ACC112 (cell line): ENCODE results near the gene ADRA1B.

ENCODE experiments used
- H2AFZ ChIP-seq: fragments of 200-600 bp; sonication (generic); one replicate; pipeline ENCODE4 v1.6.0; 2017; ENCODE audit warnings: antibody characterized with exemption, low read length; ENCODE audit not compliant: unreplicated experiment
- H3K27ac ChIP-seq: fragments of 200-600 bp; sonication (generic); 2 replicates; pipeline ENCODE4 v1.5.1; 2014; ENCODE audit warnings: low read depth, mild to moderate bottlenecking, antibody characterized with exemption, low read length, moderate library complexity
- H3K27me3 ChIP-seq: fragments of 200-600 bp; sonication (generic); 2 replicates; pipeline ENCODE4 v1.6.1; 2014; ENCODE audit warnings: mild to moderate bottlenecking, antibody characterized with exemption, low read length, moderate library complexity, mixed read lengths; ENCODE audit not compliant: insufficient read depth
- H3K36me3 ChIP-seq: fragments of 200-600 bp; sonication (generic); 2 replicates; pipeline ENCODE4 v1.6.1; 2016; ENCODE audit warnings: mild to moderate bottlenecking, antibody characterized with exemption, low read length, moderate library complexity, mixed read lengths; ENCODE audit not compliant: insufficient read depth
- H3K4me1 ChIP-seq: fragments of 200-600 bp; sonication (generic); one replicate; pipeline ENCODE4 v1.6.1; 2016; ENCODE audit warnings: low read length, mixed read lengths; ENCODE audit not compliant: insufficient read depth, unreplicated experiment, control insufficient read depth
- H3K4me3 ChIP-seq: fragments of 200-600 bp; sonication (generic); 2 replicates; pipeline ENCODE4 v1.5.1; 2014; ENCODE audit warnings: mild to moderate bottlenecking, low read depth, low read length
- H3K79me2 ChIP-seq: fragments of 200-600 bp; sonication (generic); one replicate; pipeline ENCODE4 v1.6.0; 2016; ENCODE audit warnings: low read length; ENCODE audit not compliant: control insufficient read depth, unreplicated experiment, insufficient read depth

Gene ADRA1B

DNA sequence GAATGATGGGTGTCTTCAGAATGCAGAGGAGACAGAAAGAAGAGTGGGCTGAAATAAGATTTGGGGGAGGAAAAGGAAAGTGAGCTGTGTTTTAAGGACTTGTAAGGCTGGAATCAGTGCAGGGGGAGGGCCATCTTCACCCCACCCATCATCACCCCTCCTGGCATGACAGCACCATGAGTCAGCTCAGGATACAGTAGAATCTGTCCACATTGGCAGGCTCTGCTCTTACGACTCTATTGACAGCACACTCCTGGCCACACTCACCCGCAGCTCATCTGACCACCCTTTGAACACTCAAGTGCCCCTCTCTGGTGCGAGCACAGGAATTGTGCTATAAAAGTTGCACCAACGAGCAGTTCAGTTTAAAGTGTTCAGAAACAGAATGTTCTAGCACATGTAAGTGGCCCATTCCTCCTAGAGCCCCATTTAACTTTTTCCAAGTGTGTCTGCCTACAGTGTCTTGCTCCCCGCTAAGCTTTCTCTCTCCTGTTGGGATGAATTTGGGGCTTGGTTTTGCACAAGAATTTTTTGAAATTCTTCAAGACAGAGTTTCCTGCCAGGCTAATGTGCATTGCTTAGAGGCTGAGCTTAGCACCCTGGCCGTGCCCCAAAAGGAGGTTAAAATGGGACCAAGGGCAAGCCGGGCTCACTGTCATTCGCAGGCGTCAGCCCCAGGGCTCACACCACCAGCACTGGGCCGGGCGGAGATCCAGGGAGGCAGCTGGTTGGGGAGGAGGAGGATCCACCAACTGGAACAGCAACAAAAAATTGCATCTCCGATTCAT lies 12.0 kb downstream of the ADRA1B start:
- Histone ChIP-seq H3K4me3 (peak overlapping the region; percentile 67), H3K79me2 (no peaks in the 10 kb centered on the region), H2AFZ (peak overlapping the region; percentile 85), H3K27me3 (no peaks in the 10 kb centered on the region), H3K27ac (peak overlapping the region; percentile 74), H3K36me3 (no peaks in the 10 kb centered on the region), H3K4me1 (peaks cover 25% of the 10 kb centered on the region)

DNA sequence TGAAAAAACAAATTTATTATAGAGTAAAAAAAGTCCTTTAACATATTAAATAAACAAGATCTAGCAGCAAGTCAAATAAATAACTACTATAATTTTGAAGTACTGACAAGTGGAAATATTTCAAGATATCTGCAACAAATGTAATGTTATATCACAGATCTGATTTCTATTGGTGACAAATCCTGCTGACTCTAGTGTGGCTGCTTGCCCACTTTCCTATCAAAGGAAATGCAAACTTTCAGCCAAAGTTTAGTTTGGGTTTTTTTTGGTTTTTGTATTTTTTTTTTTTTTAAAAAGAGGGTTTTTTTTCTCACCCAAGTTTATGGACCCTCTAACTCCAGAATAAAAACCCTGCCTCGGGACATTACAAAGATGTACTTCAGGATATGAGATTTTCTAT lies 12.9 kb downstream of the ADRA1B start:
- H3K4me1 ChIP-seq: peaks cover 25% of the 10 kb centered on the region
- H3K27me3 ChIP-seq: no peaks in the 10 kb centered on the region
- H3K36me3 ChIP-seq: no peaks in the 10 kb centered on the region
- H3K27ac ChIP-seq: peak overlapping the region; percentile 74
- H3K4me3 ChIP-seq: peak overlapping the region; percentile 67
- H2AFZ ChIP-seq: no peak overlapping the region
- no peaks in the 10 kb centered on the region for H3K79me2 ChIP-seq

DNA sequence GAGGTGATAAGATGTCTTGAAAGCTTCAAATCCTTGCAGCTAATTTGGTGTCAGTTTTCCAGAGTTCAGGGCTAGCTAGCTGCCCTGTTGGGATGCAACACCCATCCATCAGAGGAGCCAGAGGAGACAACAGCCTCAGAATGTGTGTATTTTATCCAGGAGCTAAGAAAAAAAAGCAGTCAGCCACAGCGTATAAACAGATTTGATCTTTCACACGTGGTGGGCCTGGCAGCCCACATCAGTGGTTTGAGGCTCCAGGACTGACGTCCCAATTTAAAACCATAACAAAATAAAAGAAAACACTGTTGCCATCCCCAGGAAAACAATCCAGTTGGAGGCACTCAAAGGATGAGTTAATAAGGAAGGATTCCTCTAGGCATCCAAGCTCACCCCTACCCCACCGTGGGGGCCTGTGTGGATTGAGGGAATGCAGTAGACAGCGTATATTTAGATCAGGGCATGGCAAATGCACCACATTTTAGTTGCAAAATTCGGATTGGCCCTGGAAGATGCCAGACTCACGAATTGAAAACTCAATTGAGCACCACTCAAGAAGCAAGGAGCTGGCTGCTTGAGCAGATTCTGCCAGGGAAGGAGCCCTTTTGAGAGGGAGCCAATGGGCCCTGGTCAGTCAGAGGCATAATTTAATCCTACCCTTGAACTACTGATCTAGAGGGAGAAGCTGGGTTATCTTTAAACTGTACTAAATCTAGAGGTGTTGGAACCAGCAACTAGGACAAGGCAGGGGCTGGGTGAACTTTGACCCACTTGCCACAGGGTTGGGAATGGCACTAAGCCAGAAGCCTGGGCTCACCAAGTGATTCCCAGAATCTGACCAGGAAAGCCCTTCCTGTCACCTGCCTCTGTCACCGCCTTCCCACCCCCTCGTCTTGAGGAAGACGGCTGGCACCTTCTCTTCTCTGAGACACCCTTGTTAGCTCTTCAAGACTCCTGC lies 17.5 kb downstream of the ADRA1B start:
- H3K27me3 ChIP-seq: no peaks in the 10 kb centered on the region
- peaks cover 28% of the 10 kb centered on the region for H3K4me1 ChIP-seq
- no peak overlapping the region for H2AFZ ChIP-seq
- no peak overlapping the region for H3K4me3 ChIP-seq
- no peak overlapping the region for H3K27ac ChIP-seq
- H3K79me2 ChIP-seq: no peaks in the 10 kb centered on the region
- no peaks in the 10 kb centered on the region for H3K36me3 ChIP-seq

DNA sequence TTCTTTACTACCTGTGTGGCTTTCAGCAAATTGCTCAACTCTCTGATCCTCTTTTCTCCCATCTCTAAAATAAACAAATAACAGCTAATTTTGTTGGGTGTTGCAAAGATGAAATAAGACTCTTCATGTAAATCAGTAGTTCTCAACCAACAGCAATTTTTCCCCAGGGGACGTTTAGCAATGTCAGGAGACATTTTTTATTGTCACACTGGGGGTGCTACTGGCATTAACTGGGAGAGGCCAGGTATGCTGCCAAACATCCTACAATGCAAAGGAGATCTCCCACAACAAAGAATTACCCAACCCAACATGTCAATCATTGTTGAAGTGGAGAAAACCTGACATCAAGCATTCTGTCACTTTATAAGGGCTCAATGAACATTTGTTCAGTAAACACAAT lies 19.7 kb downstream of the ADRA1B start:
- peaks cover 16% of the 10 kb centered on the region for H3K4me1 ChIP-seq
- no peaks in the 10 kb centered on the region for H3K79me2 ChIP-seq
- no peak overlapping the region for H2AFZ ChIP-seq
- no peaks in the 10 kb centered on the region for H3K36me3 ChIP-seq
- no peak overlapping the region for H3K4me3 ChIP-seq
- no peak overlapping the region for H3K27ac ChIP-seq
- H3K27me3 ChIP-seq: no peaks in the 10 kb centered on the region

DNA sequence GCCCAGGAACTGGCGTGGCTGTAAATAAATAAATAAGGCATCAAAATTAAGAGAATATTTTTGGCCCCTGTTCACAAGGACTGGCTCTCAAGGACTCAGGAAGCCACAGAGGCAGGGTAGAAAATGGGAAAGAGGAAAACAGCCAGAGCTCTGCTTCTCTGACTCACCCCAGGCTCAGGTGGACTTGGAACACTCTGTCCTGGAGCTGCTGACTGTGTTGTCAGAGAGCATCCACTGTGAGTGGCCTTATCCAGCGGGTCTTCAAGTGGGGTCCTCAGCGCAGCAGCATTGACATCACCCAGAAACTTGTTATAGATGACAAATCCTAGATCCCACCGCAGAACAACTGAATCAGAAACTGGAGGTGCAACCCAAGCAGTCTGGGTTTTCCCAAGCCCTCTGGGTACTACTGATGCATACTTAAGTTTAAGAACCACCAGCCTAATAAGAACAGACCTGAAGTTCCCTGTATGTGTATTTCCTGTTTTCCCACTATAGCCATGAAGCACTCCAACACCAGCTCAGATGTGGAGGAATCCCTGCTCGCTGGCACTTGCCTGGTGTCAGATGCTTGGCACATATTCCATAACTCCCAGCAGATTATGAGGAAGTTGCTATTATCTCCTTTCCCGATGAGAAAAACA lies 20.5 kb downstream of the ADRA1B start:
- H3K27ac ChIP-seq: no peak overlapping the region; the same call in 1 of the 2 replicates

DNA sequence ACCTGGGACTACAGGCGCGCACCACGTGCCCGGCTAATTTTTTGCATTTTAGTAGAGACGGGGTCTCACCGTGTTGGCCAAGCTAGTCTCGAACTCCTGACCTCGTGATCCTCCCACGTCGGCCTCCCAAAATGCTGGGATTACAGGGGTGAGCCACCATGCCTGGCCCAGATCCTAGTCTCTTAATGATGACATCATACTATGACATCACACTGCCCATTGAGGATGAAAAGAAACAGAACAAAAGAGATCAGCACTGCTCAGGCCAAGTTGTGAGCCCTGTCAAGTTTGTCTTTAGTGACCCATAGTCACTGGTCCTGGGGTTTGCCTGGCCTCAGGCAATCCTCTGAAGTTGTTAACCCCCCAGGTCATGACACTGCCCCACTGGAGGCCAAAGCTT lies 21.3 kb downstream of the ADRA1B start:
- Histone ChIP-seq H3K4me1 (peaks cover 16% of the 10 kb centered on the region), H3K4me3 (no peak overlapping the region), H3K36me3 (no peaks in the 10 kb centered on the region), H3K27ac (no peak overlapping the region), H2AFZ (no peak overlapping the region), H3K27me3 (no peaks in the 10 kb centered on the region), H3K79me2 (no peaks in the 10 kb centered on the region)

More for the DNA sequence above, 20.5 kb downstream of the ADRA1B start:
- Histone ChIP-seq H2AFZ (no peak overlapping the region), H3K27me3 (no peaks in the 10 kb centered on the region), H3K4me1 (peaks cover 16% of the 10 kb centered on the region), H3K36me3 (no peaks in the 10 kb centered on the region), H3K4me3 (no peak overlapping the region), H3K79me2 (no peaks in the 10 kb centered on the region)

DNA sequence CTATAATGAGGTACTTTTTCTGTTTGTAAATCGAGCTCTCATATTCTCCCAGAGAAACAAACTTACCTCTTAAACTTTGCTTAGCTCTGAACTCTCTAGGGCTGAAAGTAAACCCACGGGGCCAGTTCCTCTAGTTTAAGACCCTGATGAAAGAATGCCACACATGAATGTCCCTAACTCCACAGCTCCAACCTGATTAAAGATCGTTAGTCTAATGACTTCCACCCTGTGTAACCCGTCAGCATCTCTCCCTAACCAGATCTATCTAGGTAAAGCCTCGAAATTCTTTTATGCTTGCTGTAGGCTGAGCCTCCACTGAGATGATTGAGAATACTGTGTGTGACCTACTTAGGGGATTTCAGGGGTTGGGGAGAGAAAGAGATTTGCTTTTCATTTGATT lies 27.0 kb downstream of the ADRA1B start:
- Histone ChIP-seq H3K4me3 (no peak overlapping the region), H3K4me1 (peaks cover 6% of the 10 kb centered on the region), H3K27me3 (no peaks in the 10 kb centered on the region), H2AFZ (no peak overlapping the region), H3K79me2 (no peaks in the 10 kb centered on the region), H3K27ac (no peak overlapping the region), H3K36me3 (no peaks in the 10 kb centered on the region)

DNA sequence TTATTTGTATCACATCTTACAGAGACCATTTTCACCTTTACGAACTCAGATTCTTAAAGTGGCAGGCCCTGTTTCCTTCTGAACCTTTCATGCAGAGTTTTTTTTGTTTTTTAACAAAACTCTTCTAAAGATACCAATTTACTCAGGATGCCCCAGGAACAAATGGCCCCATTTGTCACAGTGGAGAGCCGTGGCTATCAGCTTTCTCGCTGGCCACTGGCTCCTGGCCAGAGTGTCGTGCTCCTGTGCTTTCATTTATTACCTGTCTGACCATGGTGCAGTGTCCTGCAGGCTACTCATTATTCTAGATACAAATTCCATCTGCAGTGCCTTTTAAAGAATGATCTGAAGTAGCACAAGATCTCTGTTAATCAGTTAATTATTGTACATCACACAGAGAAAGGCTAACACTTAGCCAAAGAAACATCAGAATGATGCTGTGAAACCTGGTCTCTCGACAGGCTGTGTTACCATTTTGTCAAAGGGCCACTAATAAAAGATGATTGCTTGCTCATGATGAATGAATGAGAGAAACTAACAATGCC lies 27.8 kb downstream of the ADRA1B start:
- no peak overlapping the region for H3K4me3 ChIP-seq
- H3K4me1 ChIP-seq: peaks cover 6% of the 10 kb centered on the region
- H2AFZ ChIP-seq: no peak overlapping the region
- no peaks in the 10 kb centered on the region for H3K36me3 ChIP-seq
- H3K79me2 ChIP-seq: no peaks in the 10 kb centered on the region
- H3K27me3 ChIP-seq: no peaks in the 10 kb centered on the region
- H3K27ac ChIP-seq: no peak overlapping the region

DNA sequence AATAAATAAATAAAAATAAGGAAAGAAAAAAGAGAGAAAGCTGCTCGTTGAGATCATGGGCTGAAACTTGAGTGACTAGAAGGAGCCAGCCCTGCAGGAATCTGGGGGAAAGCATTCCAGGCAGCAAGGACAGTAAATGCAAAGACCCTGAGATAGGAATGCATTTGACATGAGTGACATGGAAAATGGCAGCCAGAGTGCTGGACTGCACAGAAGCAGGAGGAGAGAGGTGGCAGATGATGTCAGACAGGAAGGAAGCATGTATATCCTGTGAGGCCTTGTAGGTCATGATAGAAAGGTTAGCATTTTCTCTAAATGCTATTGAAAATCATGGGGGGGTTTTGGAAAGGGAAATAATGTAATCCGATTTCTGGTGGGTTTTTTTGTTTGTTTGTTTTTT lies 29.1 kb downstream of the ADRA1B start:
- Histone ChIP-seq H2AFZ (no peak overlapping the region), H3K27ac (no peak overlapping the region), H3K4me1 (peaks cover 6% of the 10 kb centered on the region), H3K4me3 (no peak overlapping the region), H3K27me3 (no peaks in the 10 kb centered on the region), H3K79me2 (no peaks in the 10 kb centered on the region), H3K36me3 (no peaks in the 10 kb centered on the region)

DNA sequence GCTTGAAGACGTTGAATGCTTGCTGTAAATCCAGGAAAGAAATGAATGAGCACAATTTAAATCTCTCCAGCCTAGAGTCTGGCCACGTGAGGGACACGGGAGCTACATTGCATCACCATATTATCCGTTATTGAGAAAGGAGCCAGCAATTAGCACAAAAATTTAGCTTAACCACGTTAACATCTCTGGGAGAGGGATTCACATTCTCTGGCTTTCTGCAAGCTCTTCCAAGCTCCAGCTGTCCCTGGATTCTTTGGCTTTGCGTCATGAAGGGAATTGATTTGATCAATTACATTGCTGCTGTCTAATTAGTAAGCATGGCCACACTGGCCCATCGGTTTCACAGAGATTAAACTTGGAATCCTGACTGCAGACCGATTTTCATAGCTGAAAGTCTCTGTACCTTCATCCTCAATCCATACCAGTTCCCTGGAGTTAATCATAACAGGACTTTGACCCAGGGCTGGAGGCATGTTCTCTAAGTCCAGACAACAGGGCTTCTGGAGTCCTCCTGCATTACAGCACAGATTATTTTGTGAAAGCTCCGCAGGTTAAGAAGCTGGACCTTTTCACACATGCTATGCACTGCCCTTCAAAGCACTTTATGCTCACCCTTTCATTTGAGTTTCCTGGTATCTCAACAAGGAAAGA lies 31.6 kb downstream of the ADRA1B start:
- no peak overlapping the region for H2AFZ ChIP-seq
- no peaks in the 10 kb centered on the region for H3K79me2 ChIP-seq
- H3K27me3 ChIP-seq: no peaks in the 10 kb centered on the region
- no peaks in the 10 kb centered on the region for H3K36me3 ChIP-seq
- peaks cover 6% of the 10 kb centered on the region for H3K4me1 ChIP-seq
- no peak overlapping the region for H3K4me3 ChIP-seq
- H3K27ac ChIP-seq: no peak overlapping the region
